Upper lobe of left lung (tissue), 4 donors: ENCODE measurements around the gene SGK2.

Experiments used
- POLR2AphosphoS5 ChIP-seq, 2 donors: sonication (generic); formaldehyde crosslinking; IDR thresholded peaks; one replicate each; pipeline ENCODE4 v1.5.1; 2017; ENCODE audit warnings: antibody characterized with exemption in 2 of 2
- TF ChIP-seq, protein P1 (sequence below), 6 experiments: fragments of 450-650 bp in 4 of 6; fragments of 200-600 bp in 2 of 6; sonication (generic) in 2 of 6; IDR thresholded peaks; one replicate each; pipeline ENCODE4 v1.5.1; 2016 to 2019; ENCODE audit warnings: antibody characterized with exemption in 6 of 6

DNA sequence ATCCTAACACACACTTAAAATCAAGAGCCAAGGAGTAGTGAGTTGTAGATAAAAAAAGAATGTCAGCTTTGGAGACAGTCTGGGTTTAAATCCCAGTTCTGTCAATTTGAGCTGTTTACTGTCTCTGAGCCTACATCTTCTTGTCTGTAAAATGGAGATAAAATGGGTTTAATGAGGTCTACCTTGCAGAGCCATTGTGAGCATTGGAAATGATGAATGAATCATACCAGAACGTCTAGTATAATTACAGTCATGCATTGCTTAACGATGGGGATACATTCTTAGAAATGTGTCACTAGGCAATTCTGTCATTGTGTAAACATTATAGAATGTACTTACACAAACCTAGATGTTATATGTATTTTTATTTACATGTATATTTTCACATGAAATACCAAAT is 17.6 kb upstream of the SGK2 start:
- no peak for TF ChIP-seq POLR2AphosphoS5 (IDR thresholded peaks at IDR 0.05)
- TF ChIP-seq, protein P1, sequence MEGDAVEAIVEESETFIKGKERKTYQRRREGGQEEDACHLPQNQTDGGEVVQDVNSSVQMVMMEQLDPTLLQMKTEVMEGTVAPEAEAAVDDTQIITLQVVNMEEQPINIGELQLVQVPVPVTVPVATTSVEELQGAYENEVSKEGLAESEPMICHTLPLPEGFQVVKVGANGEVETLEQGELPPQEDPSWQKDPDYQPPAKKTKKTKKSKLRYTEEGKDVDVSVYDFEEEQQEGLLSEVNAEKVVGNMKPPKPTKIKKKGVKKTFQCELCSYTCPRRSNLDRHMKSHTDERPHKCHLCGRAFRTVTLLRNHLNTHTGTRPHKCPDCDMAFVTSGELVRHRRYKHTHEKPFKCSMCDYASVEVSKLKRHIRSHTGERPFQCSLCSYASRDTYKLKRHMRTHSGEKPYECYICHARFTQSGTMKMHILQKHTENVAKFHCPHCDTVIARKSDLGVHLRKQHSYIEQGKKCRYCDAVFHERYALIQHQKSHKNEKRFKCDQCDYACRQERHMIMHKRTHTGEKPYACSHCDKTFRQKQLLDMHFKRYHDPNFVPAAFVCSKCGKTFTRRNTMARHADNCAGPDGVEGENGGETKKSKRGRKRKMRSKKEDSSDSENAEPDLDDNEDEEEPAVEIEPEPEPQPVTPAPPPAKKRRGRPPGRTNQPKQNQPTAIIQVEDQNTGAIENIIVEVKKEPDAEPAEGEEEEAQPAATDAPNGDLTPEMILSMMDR (IDR thresholded peaks at IDR 0.05), result no peak
